Measurements from ENCODE around the gene RAMP1. TPM values are rescaled to one million over a fixed set of nuclear protein-coding genes. Genes with fewer than 3 reads are reported as not detected.

The RAMP1 gene
- total RNA-seq, 1 experiment from 2014 or later = 0.63 TPM

DNA sequence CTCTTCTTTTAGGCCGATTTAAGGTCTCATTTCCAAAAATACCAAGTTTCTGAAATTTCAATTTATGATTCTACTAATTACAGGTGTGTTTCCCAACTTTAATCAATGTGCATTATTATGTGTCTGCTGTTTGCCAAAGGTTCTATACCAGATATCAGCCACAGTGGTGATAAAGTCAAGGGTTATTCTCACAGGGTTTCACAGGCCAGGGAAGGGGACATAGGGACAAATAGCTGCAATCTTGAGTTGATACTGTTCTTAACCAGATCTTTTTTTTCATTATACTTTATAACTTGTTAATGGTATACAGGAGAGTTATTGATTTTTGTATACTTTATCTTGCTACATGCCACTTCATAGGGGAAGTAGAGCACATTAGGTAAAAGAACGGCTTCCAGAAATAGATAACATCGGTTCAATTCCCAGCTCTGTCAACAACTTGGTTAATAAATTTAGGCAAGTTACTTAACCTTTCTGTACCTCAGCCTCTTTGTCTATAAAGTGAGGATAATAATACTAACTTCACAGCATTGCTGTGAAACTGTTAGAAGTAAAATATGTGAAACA lies 31.9 kb upstream of the RAMP1 start:
- no peak overlapping the region for H3K14ac ChIP-seq (ENCODE audit: insufficient read depth, low read length)
- H4K91ac ChIP-seq (ENCODE audit: insufficient read length, low read depth, low read length) = no peak overlapping the region
- H3K56ac ChIP-seq (ENCODE audit: insufficient read length, low read depth, low read length) = no peak overlapping the region
- DNase-seq = no peak
- no peaks in the 10 kb centered on the region for H3K4me1 Mint-ChIP-seq
- no peak overlapping the region for H3K4me3 Mint-ChIP-seq
- no peaks in the 10 kb centered on the region for H3K9me3 Mint-ChIP-seq
- H3K23me2 ChIP-seq (ENCODE audit: insufficient read length, low read depth, low read length, poor library complexity, severe bottlenecking) = no peaks in the 10 kb centered on the region
- H3K23ac ChIP-seq (ENCODE audit: insufficient read length, low read depth, low read length) = no peak overlapping the region
- no peak overlapping the region for H2BK120ac ChIP-seq (ENCODE audit: low read depth, low read length, poor library complexity, severe bottlenecking)
- H3K18ac ChIP-seq (ENCODE audit: insufficient read length, low read depth, low read length) = no peak overlapping the region
- TF ChIP-seq, protein P1, sequence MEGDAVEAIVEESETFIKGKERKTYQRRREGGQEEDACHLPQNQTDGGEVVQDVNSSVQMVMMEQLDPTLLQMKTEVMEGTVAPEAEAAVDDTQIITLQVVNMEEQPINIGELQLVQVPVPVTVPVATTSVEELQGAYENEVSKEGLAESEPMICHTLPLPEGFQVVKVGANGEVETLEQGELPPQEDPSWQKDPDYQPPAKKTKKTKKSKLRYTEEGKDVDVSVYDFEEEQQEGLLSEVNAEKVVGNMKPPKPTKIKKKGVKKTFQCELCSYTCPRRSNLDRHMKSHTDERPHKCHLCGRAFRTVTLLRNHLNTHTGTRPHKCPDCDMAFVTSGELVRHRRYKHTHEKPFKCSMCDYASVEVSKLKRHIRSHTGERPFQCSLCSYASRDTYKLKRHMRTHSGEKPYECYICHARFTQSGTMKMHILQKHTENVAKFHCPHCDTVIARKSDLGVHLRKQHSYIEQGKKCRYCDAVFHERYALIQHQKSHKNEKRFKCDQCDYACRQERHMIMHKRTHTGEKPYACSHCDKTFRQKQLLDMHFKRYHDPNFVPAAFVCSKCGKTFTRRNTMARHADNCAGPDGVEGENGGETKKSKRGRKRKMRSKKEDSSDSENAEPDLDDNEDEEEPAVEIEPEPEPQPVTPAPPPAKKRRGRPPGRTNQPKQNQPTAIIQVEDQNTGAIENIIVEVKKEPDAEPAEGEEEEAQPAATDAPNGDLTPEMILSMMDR (conservative IDR thresholded peaks at IDR 0.05) = no peak
- no peak overlapping the region for H2BK5ac ChIP-seq (ENCODE audit: insufficient read length, low read length)
- no peaks in the 10 kb centered on the region for H3K79me1 ChIP-seq (ENCODE audit: insufficient read depth, low read depth, low read length, poor library complexity, severe bottlenecking)
- no peaks in the 10 kb centered on the region for H3K36me3 Mint-ChIP-seq (ENCODE audit: insufficient read depth in 1 of 3, low read depth in 3 of 3)
- no peak overlapping the region for H2BK20ac ChIP-seq (ENCODE audit: low read depth, low read length, poor library complexity, severe bottlenecking)
- no peaks in the 10 kb centered on the region for H3K4me1 ChIP-seq (ENCODE audit: insufficient read depth, low read length)
- H2BK15ac ChIP-seq (ENCODE audit: low read depth, low read length) = no peak overlapping the region
- no peak overlapping the region for H3T11ph ChIP-seq (ENCODE audit: low read length)
- WGBS (ENCODE audit: extremely low coverage, insufficient read length, low lambda C conversion rate) = no CpG with 5 or more reads among the region's 3 CpGs
- H2AFZ ChIP-seq (ENCODE audit: low read length) = no peak overlapping the region
- H3K27ac Mint-ChIP-seq = no peak overlapping the region
- H4K8ac ChIP-seq (replicated peaks; ENCODE audit: insufficient read length, low read depth, low read length) = no peak overlapping the region
- no peaks in the 10 kb centered on the region for H3K9me3 ChIP-seq (ENCODE audit: control insufficient read depth, low read depth, low read length)
- no peak overlapping the region for H3K27ac ChIP-seq (ENCODE audit: insufficient read length, low read depth, low read length)
- H4K5ac ChIP-seq (ENCODE audit: insufficient read length, low read depth, low read length) = no peak overlapping the region
- no peak overlapping the region for H2BK12ac ChIP-seq (ENCODE audit: insufficient read length, low read depth, low read length)
- H2AK5ac ChIP-seq (ENCODE audit: insufficient read length, low read length) = no peak overlapping the region
- H3K4ac ChIP-seq (ENCODE audit: low read depth, low read length) = no peak overlapping the region
- no peak overlapping the region for H3K9ac ChIP-seq (ENCODE audit: extremely low read depth, insufficient read length, low read length)
- no peaks in the 10 kb centered on the region for H3K27me3 ChIP-seq (ENCODE audit: insufficient read depth, low read length)
- no peaks in the 10 kb centered on the region for H3K79me2 ChIP-seq (ENCODE audit: insufficient read depth, low read length)
- H3K27me3 Mint-ChIP-seq (ENCODE audit: low read depth) = no peaks in the 10 kb centered on the region
- no peaks in the 10 kb centered on the region for H4K20me1 ChIP-seq (ENCODE audit: control insufficient read depth, insufficient read depth, insufficient read length)
- no peak overlapping the region for H3K4me2 ChIP-seq (ENCODE audit: insufficient read depth, insufficient read length, low read length)

Data from H9 (cell line).